NCI-H510A treated with DMSO at 0.1 percent for 48 hours (cell line): ENCODE results near the gene UBE2O.

Experiments
- DNase-seq: peaks from one replicate; lab custom pipeline; 2025; lab: John Stamatoyannopoulos, UW

UBE2O gene

GRCh38 chr17:76414334-76415295, 38.3 kb downstream of the UBE2O start:
- DNase-seq, result peak; percentile 21

GRCh38 chr17:76411247-76411646, 41.7 kb downstream of the UBE2O start:
- no peak for DNase-seq

- DNase-seq, result no peak
Observed at GRCh38 chr17:76410328-76410965, 42.5 kb downstream of the UBE2O start.

- peak; percentile 60 for DNase-seq
Observed at GRCh38 chr17:76408037-76408849, 44.7 kb downstream of the UBE2O start.

- no peak for DNase-seq
Observed at GRCh38 chr17:76407509-76407908, 45.4 kb downstream of the UBE2O start.

GRCh38 chr17:76405967-76406647, 46.8 kb downstream of the UBE2O start:
- peak; percentile 89 for DNase-seq

GRCh38 chr17:76405607-76405966, 47.4 kb downstream of the UBE2O start:
- no peak for DNase-seq

- no peak for DNase-seq
Observed at GRCh38 chr17:76404976-76405563, 47.9 kb downstream of the UBE2O start.

GRCh38 chr17:76404256-76404655, 48.7 kb downstream of the UBE2O start:
- no peak for DNase-seq

- no peak for DNase-seq
Observed at GRCh38 chr17:76402711-76403110, 50.2 kb downstream of the UBE2O start.

GRCh38 chr17:76399175-76400172, 53.5 kb downstream of the UBE2O start:
- no peak for DNase-seq

- no peak for DNase-seq
Observed at GRCh38 chr17:76398523-76399174, 54.3 kb downstream of the UBE2O start.

- peak; percentile 83 for DNase-seq
Observed at GRCh38 chr17:76397687-76398522, 55.0 kb downstream of the UBE2O start.

GRCh38 chr17:76397184-76397583, 55.8 kb downstream of the UBE2O start:
- no peak for DNase-seq

GRCh38 chr17:76395980-76396379, 57.0 kb downstream of the UBE2O start:
- DNase-seq, result no peak

GRCh38 chr17:76394166-76394565, 58.8 kb downstream of the UBE2O start:
- peak; percentile 68 for DNase-seq

GRCh38 chr17:76391200-76391715, 61.7 kb downstream of the UBE2O start:
- DNase-seq, result no peak

GRCh38 chr17:76390003-76390421, 62.9 kb downstream of the UBE2O start:
- DNase-seq, result no peak
